Esophagus muscularis mucosa (tissue), 4 donors: Measurements from ENCODE around the gene KHK. TPM values are rescaled to one million over a fixed set of nuclear protein-coding genes. Genes with fewer than 3 reads are reported as not detected.

Experiments used
- DNase-seq: peaks from one replicate; pipeline ENCODE4 v3.0.0-alpha.2; 2017; ENCODE audit errors: extremely low spot score
- H3K27ac ChIP-seq, 4 donors: fragments of 200-600 bp; sonication (generic); replicated peaks in 1 of 4; 1 replicate in 3 of 4; 2 replicates in 1 of 4; pipeline ENCODE4 v1.5.1; 2016 to 2019; ENCODE audit warnings: mild to moderate bottlenecking in 1 of 4
- H3K27me3 ChIP-seq, 4 donors: fragments of 200-600 bp; sonication (generic); one replicate each; pipeline versions ENCODE4 v1.5.1 to v1.6.0; 2016 to 2019
- H3K36me3 ChIP-seq, 4 donors: fragments of 200-600 bp; sonication (generic); one replicate each; pipeline ENCODE4 v1.5.1; 2016 to 2019
- H3K4me1 ChIP-seq, 4 donors: fragments of 200-600 bp; sonication (generic); one replicate each; pipeline ENCODE4 v1.5.1; 2016 to 2019
- H3K4me3 ChIP-seq, 4 donors: fragments of 200-600 bp; sonication (generic); 1 replicate in 2 of 4; 2 replicates in 2 of 4; pipeline ENCODE4 v1.5.1; 2016 to 2019; ENCODE audit warnings: mild to moderate bottlenecking in 4 of 4, moderate library complexity in 1 of 4
- H3K9me3 ChIP-seq, 4 donors: fragments of 200-600 bp; sonication (generic); 1 replicate in 3 of 4; 2 replicates in 1 of 4; pipeline ENCODE4 v1.5.1; 2016 to 2019
- EP300 ChIP-seq: sonication (generic); formaldehyde crosslinking; IDR thresholded peaks from one replicate; pipeline ENCODE4 v1.6.1; 2017; ENCODE audit warnings: antibody characterized with exemption
- POLR2A ChIP-seq: fragments of 450-650 bp; IDR thresholded peaks from one replicate; pipeline ENCODE4 v1.6.1; 2017; ENCODE audit warnings: antibody characterized with exemption, moderate library complexity, mild to moderate bottlenecking, low read depth
- POLR2AphosphoS5 ChIP-seq, 2 donors: sonication (generic); formaldehyde crosslinking; IDR thresholded peaks; one replicate each; pipeline ENCODE4 v1.6.1; 2017; ENCODE audit warnings: antibody characterized with exemption in 2 of 2
- WGBS: methylation state at CpG from one replicate; pipeline ENCODE4 v1.1.5; 2018; 5-methylcytosine and 5-hydroxymethylcytosine counted together
- intact Hi-C: fragments of 100-400 bp; cut with DNase I; formaldehyde crosslinking; loops from one replicate; pipeline ENCODE4 v1.15.1; 2023
- total RNA-seq, 4 donors: library from RNA; depleted of rRNA; stranded (reverse); fragments of >200 nt; gene quantifications; one replicate each; pipeline versions ENCODE4 v1.1.0 to v1.2.1, GENCODE V29; 2016
- TF ChIP-seq, protein P1 (sequence below), 3 experiments: fragments of 200-600 bp in 2 of 3; fragments of 450-650 bp in 1 of 3; sonication (generic) in 2 of 3; IDR thresholded peaks; one replicate each; pipeline ENCODE4 v1.5.1; 2017 to 2019; ENCODE audit warnings: antibody characterized with exemption in 3 of 3, mild to moderate bottlenecking in 2 of 3, moderate library complexity in 1 of 3

Gene KHK
- total RNA-seq, 4 donors from 2014 or later, result 1.2 to 6.3 (median 1.7) TPM

DNA sequence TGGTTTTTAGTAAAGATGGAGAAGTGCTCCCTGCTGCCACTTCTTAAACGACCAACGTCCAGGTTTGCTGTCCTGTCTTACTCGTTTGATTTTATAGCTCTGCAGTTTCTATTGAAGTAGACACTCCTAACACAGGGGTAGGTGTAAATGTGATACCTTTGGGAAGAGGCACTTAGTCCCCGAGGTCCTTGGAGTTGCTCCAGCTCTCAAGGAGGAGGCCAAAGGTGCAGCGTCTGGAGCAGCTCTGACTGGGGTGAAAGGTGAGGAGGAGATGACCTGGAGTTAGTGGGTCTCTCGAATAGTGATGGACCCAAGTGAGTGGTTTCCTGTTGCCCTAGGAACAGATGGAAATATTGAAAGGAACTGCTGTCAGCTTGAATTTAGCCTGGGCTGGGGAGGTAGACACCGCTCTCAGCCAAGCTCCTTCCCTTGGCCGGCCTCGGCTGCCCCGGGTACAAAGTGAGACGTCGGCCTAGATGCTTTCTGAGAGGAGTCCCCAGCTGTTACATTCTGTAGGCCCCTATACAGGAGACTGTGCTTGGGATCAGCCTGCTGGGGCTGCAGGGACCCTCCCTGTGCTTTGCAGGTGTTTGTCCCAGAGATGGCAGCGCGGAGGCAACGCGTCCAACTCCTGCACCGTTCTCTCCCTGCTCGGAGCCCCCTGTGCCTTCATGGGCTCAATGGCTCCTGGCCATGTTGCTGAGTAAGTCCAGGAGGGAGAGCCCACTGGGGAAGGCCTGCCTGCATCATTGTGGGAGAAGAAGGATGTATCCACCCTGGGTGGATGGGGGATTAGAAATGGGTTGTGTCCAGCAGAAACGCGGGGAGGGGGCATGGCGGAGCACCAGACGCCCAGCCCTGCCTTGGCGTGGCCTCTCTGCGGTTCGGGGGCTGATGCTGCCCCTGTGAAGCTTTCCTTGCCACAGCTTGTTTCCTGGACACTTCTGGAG is 5.4 kb downstream of the KHK start:
- Histone ChIP-seq H3K27ac (no peak overlapping the region), H3K36me3 (peaks cover 0 to 9% (median 2%) of the 10 kb centered on the region in 4 donors), H3K4me1 (peaks cover 15 to 30% (median 19%) of the 10 kb centered on the region in 4 donors), H3K9me3 (no peaks in the 10 kb centered on the region), H3K4me3 (no peak overlapping the region), H3K27me3 (no peaks in the 10 kb centered on the region)
- 73% methylated on average over 17 of the region's 25 CpGs for WGBS
- TF ChIP-seq POLR2AphosphoS5 (IDR thresholded peaks at IDR 0.05) (no peak), POLR2A (no peak), EP300 (no peak)
- TF ChIP-seq, protein P1, sequence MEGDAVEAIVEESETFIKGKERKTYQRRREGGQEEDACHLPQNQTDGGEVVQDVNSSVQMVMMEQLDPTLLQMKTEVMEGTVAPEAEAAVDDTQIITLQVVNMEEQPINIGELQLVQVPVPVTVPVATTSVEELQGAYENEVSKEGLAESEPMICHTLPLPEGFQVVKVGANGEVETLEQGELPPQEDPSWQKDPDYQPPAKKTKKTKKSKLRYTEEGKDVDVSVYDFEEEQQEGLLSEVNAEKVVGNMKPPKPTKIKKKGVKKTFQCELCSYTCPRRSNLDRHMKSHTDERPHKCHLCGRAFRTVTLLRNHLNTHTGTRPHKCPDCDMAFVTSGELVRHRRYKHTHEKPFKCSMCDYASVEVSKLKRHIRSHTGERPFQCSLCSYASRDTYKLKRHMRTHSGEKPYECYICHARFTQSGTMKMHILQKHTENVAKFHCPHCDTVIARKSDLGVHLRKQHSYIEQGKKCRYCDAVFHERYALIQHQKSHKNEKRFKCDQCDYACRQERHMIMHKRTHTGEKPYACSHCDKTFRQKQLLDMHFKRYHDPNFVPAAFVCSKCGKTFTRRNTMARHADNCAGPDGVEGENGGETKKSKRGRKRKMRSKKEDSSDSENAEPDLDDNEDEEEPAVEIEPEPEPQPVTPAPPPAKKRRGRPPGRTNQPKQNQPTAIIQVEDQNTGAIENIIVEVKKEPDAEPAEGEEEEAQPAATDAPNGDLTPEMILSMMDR (IDR thresholded peaks at IDR 0.05), result no peak
- DNase-seq, result no peak
- intact Hi-C loops, result no loop called here

DNA sequence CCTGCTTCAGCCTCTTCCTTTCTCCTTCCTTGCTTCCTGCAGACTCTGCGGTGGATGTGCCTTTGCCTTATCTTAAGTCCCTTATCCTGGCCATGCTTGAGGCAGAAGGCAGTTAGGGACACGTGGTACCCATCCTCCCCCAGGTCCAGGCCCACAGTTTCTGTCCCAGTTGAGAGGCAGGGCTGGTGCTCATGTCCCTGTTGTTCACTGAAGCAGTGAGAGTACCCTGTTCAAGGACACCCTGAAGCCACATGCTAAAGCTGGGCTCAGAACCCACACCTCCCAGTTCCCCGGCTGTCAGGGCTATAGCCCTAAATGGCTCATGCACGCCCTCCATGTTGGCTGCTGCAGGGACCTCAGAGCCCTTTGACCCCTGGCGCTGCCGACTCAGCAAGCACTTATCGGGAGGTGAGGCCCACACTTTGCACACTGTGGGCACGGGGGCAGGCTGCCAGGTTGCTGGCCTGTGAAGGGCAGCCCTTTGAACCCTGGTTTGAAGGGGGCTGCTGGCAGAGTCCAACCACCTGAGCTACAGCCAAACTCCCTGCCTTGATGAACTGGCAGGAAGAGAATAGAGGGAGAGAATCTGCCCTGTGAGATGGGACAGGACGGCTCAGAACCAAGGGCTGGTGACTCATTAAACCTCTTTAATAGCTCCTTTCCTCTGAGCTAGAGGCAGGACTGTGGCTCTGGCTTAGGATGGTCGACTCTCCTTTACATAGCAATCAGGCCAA is 6.3 kb downstream of the KHK start:
- peaks cover 11 to 22% (median 12%) of the 10 kb centered on the region in 4 donors for H3K4me1 ChIP-seq
- intact Hi-C loops, result no loop called here
- H3K9me3 ChIP-seq, result no peaks in the 10 kb centered on the region
- no peak overlapping the region for H3K27ac ChIP-seq
- 85% methylated on average over 6 of the region's 10 CpGs for WGBS
- DNase-seq, result no peak
- H3K36me3 ChIP-seq, result peaks cover 0 to 9% (median 2%) of the 10 kb centered on the region in 4 donors
- no peak overlapping the region for H3K4me3 ChIP-seq
- TF ChIP-seq EP300 (no peak), POLR2AphosphoS5 (IDR thresholded peaks at IDR 0.05) (no peak), POLR2A (no peak)
- TF ChIP-seq, protein P1 (IDR thresholded peaks at IDR 0.05), result no peak
- H3K27me3 ChIP-seq, result no peaks in the 10 kb centered on the region

DNA sequence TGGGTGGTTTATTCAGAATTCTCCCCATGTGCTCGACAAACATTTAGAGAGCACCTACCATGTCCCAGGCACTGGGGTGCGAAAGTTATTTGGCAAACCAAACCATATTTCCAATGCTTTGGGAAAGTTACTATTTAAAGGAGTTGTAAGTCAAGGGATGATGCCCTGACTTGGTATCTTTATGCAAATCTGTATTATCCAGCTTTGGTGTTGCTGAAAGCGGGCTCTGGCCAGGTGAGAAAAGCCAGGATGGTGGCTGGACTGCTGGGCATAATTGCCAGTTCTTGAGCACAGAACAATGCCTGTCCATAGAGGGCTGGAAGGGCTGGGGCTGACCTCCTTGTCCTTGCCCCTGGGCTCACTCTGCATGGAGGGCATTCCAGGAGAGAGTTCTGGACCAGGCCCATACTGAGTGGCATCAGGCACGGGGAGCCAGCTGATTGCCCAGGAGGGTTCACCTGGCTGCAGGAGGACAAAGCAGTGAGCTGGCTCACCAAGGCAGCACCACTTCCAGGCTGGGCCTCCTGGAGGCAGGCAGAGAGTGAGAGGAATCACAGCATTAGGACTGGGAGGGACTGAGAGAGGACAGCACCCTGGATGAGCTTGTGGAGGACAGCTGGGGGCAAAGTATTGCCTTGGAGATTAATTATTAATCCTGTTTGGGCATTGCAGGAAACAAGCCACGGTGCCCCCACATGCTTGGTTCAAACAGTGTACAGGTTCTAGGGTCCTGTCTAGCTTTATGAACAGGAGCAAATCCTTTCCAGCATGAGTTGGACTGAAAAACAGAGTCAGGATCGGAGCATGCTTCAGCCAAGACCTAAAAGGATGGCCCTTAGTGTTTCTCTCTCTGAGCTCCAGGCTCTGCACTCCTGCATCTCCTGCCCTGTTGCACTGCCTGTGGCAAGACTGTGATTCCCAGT is 7.1 kb downstream of the KHK start:
- Histone ChIP-seq H3K4me1 (peaks cover 11 to 13% (median 12%) of the 10 kb centered on the region in 4 donors), H3K27ac (no peak overlapping the region), H3K9me3 (no peaks in the 10 kb centered on the region), H3K36me3 (peaks cover 0 to 9% (median 2%) of the 10 kb centered on the region in 4 donors), H3K27me3 (no peaks in the 10 kb centered on the region), H3K4me3 (no peak overlapping the region)
- intact Hi-C loops, result no loop called here
- no peak for DNase-seq
- TF ChIP-seq, protein P1 (IDR thresholded peaks at IDR 0.05), result no peak
- TF ChIP-seq POLR2AphosphoS5 (IDR thresholded peaks at IDR 0.05), result no peak
- no peak for TF ChIP-seq POLR2A
- TF ChIP-seq EP300, result no peak
- WGBS, result 93% methylated on average over 6 of the region's 6 CpGs

DNA sequence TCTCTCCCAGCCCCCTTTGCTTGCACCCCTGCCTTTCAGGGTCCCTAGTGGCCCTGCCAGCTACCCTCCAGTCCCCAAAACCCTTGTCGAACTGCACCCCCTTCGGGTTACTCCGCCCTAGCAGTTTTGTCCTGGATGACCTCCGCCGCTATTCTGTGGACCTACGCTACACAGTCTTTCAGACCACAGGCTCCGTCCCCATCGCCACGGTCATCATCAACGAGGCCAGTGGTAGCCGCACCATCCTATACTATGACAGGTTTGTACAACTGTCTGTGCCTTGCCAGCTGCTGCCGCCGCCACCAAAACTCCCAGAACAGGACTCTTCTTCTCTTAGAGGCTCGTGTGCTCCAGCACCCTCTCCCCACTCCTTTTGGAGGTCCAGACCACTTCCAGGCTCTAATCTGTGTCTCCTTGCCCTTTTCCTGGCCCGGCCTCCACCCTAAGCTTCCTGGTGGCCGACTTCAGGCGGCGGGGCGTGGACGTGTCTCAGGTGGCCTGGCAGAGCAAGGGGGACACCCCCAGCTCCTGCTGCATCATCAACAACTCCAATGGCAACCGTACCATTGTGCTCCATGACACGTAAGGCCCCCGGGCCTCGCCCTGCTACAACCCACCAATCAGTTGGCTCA is 7.9 kb downstream of the KHK start:
- Histone ChIP-seq H3K27me3 (no peaks in the 10 kb centered on the region), H3K4me1 (peaks cover 11 to 13% (median 12%) of the 10 kb centered on the region in 4 donors), H3K36me3 (peaks cover 0 to 13% (median 3%) of the 10 kb centered on the region in 4 donors), H3K27ac (no peak overlapping the region), H3K9me3 (no peaks in the 10 kb centered on the region), H3K4me3 (no peak overlapping the region)
- DNase-seq, result no peak
- TF ChIP-seq, protein P1 (IDR thresholded peaks at IDR 0.05), result no peak
- TF ChIP-seq EP300 (no peak), POLR2A (no peak), POLR2AphosphoS5 (IDR thresholded peaks at IDR 0.05) (no peak)
- intact Hi-C loops, result no loop called here
- WGBS, result 89% methylated on average over 24 of the region's 24 CpGs
